Thoracic aorta (tissue), 2 donors: Measurements from ENCODE around the gene FMN2. TPM values are rescaled to one million over a fixed set of nuclear protein-coding genes. Genes with fewer than 3 reads are reported as not detected.
"Not testable (repeated sequence)": the region's sequence is repeated elsewhere in the genome, so short reads cannot be mapped to it uniquely, and the experiment has no call there.

Experiments used
- ATAC-seq: fragments of 150-250 bp; one replicate; pipeline ENCODE4 v1.8.0; 2017; ENCODE audit warnings: low read depth; ENCODE audit not compliant: insufficient number of reproducible peaks, low FRiP score
- DNase-seq: peaks from one replicate; pipeline ENCODE4 v3.0.0-alpha.2; 2020; ENCODE audit warnings: low spot score
- H3K27ac ChIP-seq, 2 donors: fragments of 200-600 bp; sonication (generic); 1 replicate in 1 of 2; 2 replicates in 1 of 2; pipeline ENCODE4 v1.5.1; 2016; ENCODE audit warnings: mild to moderate bottlenecking in 2 of 2, moderate library complexity in 2 of 2
- H3K27me3 ChIP-seq: fragments of 200-600 bp; sonication (generic); replicated peaks from 2 replicates; pipeline ENCODE4 v1.6.0; 2016; ENCODE audit warnings: mild to moderate bottlenecking; ENCODE audit not compliant: insufficient read depth
- H3K36me3 ChIP-seq: fragments of 200-600 bp; sonication (generic); one replicate; pipeline ENCODE4 v1.5.1; 2016
- H3K4me1 ChIP-seq, 2 donors: fragments of 200-600 bp; sonication (generic); 1 replicate in 1 of 2; 2 replicates in 1 of 2; pipeline versions ENCODE4 v1.5.1 to v1.6.0; 2016; ENCODE audit warnings: low read depth in 2 of 2, mild to moderate bottlenecking in 1 of 2; ENCODE audit not compliant: control insufficient read depth in 1 of 2
- H3K4me3 ChIP-seq: fragments of 200-600 bp; sonication (generic); 2 replicates; pipeline ENCODE4 v1.5.1; 2016; ENCODE audit warnings: mild to moderate bottlenecking
- H3K9me3 ChIP-seq: fragments of 200-600 bp; sonication (generic); 2 replicates; pipeline ENCODE4 v1.5.1; 2016
- CTCF ChIP-seq: fragments of 200-600 bp; sonication (generic); IDR thresholded peaks from one replicate; pipeline ENCODE4 v1.5.1; 2019; ENCODE audit warnings: antibody characterized with exemption
- total RNA-seq, 2 donors: library from RNA; depleted of rRNA; stranded (reverse); fragments of >200 nt; gene quantifications; one replicate each; pipeline versions ENCODE4 v1.1.0 to v1.2.3, GENCODE V29; 2016

FMN2 gene
- total RNA-seq, 2 donors from 2014 or later: 0.14 to 0.71 TPM

GRCh38 chr1:240171907-240172306 is 80.2 kb downstream of the FMN2 start:
- H3K27ac ChIP-seq: no peak overlapping the region

GRCh38 chr1:240173836-240174235 is 82.2 kb downstream of the FMN2 start:
- ATAC-seq: no peak
- Histone ChIP-seq H3K4me3 (no peak overlapping the region), H3K27ac (no peak overlapping the region), H3K4me1 (no peaks in the 10 kb centered on the region), H3K27me3 (no peaks in the 10 kb centered on the region), H3K9me3 (no peaks in the 10 kb centered on the region), H3K36me3 (no peaks in the 10 kb centered on the region)
- DNase-seq: no peak
- TF ChIP-seq CTCF: no peak

More at GRCh38 chr1:240171907-240172306, 80.2 kb downstream of the FMN2 start:
- no peak for ATAC-seq
- H3K4me1 ChIP-seq: no peaks in the 10 kb centered on the region
- no peaks in the 10 kb centered on the region for H3K27me3 ChIP-seq
- no peaks in the 10 kb centered on the region for H3K9me3 ChIP-seq
- no peaks in the 10 kb centered on the region for H3K36me3 ChIP-seq
- no peak for DNase-seq
- no peak for TF ChIP-seq CTCF
- no peak overlapping the region for H3K4me3 ChIP-seq

- no peak for TF ChIP-seq CTCF
- Histone ChIP-seq H3K27ac (no peak overlapping the region), H3K27me3 (no peaks in the 10 kb centered on the region), H3K9me3 (no peaks in the 10 kb centered on the region), H3K36me3 (no peaks in the 10 kb centered on the region), H3K4me1 (no peaks in the 10 kb centered on the region), H3K4me3 (no peak overlapping the region)
- DNase-seq (no peak), ATAC-seq (no peak)
Measured at GRCh38 chr1:240174734-240175133, 83.1 kb downstream of the FMN2 start.

- Histone ChIP-seq H3K9me3 (no peaks in the 10 kb centered on the region), H3K4me1 (no peaks in the 10 kb centered on the region), H3K36me3 (no peaks in the 10 kb centered on the region), H3K27me3 (no peaks in the 10 kb centered on the region), H3K27ac (no peak overlapping the region), H3K4me3 (no peak overlapping the region)
- DNase-seq (no peak), ATAC-seq (no peak)
- no peak for TF ChIP-seq CTCF
Measured at GRCh38 chr1:240178366-240178765, 86.7 kb downstream of the FMN2 start.

GRCh38 chr1:240184682-240185081 is 93.0 kb downstream of the FMN2 start:
- not testable (repeated sequence) for ATAC-seq, H3K27me3 ChIP-seq, H3K4me3 ChIP-seq, H3K9me3 ChIP-seq, H3K36me3 ChIP-seq, H3K4me1 ChIP-seq, DNase-seq, H3K27ac ChIP-seq

- no peak for TF ChIP-seq CTCF
- H3K27ac ChIP-seq: no peak overlapping the region
- no peaks in the 10 kb centered on the region for H3K9me3 ChIP-seq
- ATAC-seq: no peak
- H3K27me3 ChIP-seq: no peaks in the 10 kb centered on the region
- H3K4me1 ChIP-seq: no peaks in the 10 kb centered on the region
- H3K36me3 ChIP-seq: no peaks in the 10 kb centered on the region
- no peak for DNase-seq
- H3K4me3 ChIP-seq: no peak overlapping the region
Measured at GRCh38 chr1:240188139-240188538, 96.5 kb downstream of the FMN2 start.
